Neural cell (in vitro differentiated cells): ENCODE data around the gene PLEKHA5.

Source experiments
- CTCF ChIP-seq: fragments of 450-650 bp; IDR thresholded peaks from 2 replicates; pipeline ENCODE4 v1.5.1; 2014; ENCODE audit warnings: antibody characterized with exemption, mild to moderate bottlenecking, moderate library complexity; ENCODE audit not compliant: poor library complexity, severe bottlenecking
- EZH2 ChIP-seq: fragments of 200-600, 300-800 bp; shearing (Covaris generic), sonication (generic); IDR thresholded peaks from 2 replicates; pipeline ENCODE4 v1.6.1; 2014; ENCODE audit warnings: antibody characterized with exemption, low read length, borderline replicate concordance, mild to moderate bottlenecking; ENCODE audit not compliant: insufficient read depth, poor library complexity, severe bottlenecking

- TF ChIP-seq EZH2, result no peak
- no peak for TF ChIP-seq CTCF
Observed at GRCh38 chr12:19410211-19410610, 280.7 kb downstream of the PLEKHA5 start.
